Chondrocyte (in vitro differentiated cells): ENCODE results near the gene LRRC1. TPM values are rescaled to one million over a fixed set of nuclear protein-coding genes. Genes with fewer than 3 reads are reported as not detected.

ENCODE experiments used
- DNase-seq: peaks from one replicate; pipeline ENCODE4 v3.0.0; 2021; ENCODE audit warnings: mixed read lengths, low spot score
- H3K27ac Mint-ChIP-seq: one replicate; pipeline ENCODE4 v1.8.0; 2021; ENCODE audit warnings: mild to moderate bottlenecking, moderate library complexity, mixed read lengths; ENCODE audit not compliant: unreplicated experiment
- H3K27me3 Mint-ChIP-seq: 2 replicates; pipeline ENCODE4 v1.8.0; 2021; ENCODE audit warnings: low read depth, mixed read lengths
- H3K36me3 Mint-ChIP-seq: 2 replicates; pipeline ENCODE4 v1.8.0; 2021; ENCODE audit warnings: low read depth, mixed read lengths
- H3K4me1 Mint-ChIP-seq: 2 replicates; pipeline ENCODE4 v1.8.0; 2021; ENCODE audit warnings: low read depth, mild to moderate bottlenecking, mixed read lengths
- H3K4me3 Mint-ChIP-seq: one replicate; pipeline ENCODE4 v1.8.0; 2021; ENCODE audit warnings: mild to moderate bottlenecking, moderate library complexity, mixed read lengths; ENCODE audit not compliant: unreplicated experiment
- H3K9me3 Mint-ChIP-seq: 2 replicates; pipeline ENCODE4 v1.8.0; 2021; ENCODE audit warnings: low read depth, mixed read lengths
- CTCF ChIP-seq: fragments of 200-600 bp; sonication (generic); IDR thresholded peaks from 2 replicates; pipeline ENCODE4 v1.5.0; 2021; ENCODE audit warnings: antibody characterized with exemption, mild to moderate bottlenecking, moderate library complexity
- total RNA-seq: library from RNA; stranded (reverse); gene quantifications from 3 replicates; pipeline ENCODE4 v1.2.1, GENCODE V29; 2021

The LRRC1 gene
- total RNA-seq, 1 donor from 2014 or later, result 10.4 TPM

GRCh38 chr6:53834132-53834531 is 39.3 kb downstream of the LRRC1 start:
- no peak for TF ChIP-seq CTCF
- H3K4me1 Mint-ChIP-seq, result peaks cover 46% of the 10 kb centered on the region
- DNase-seq, result no peak
- H3K27me3 Mint-ChIP-seq, result no peaks in the 10 kb centered on the region
- no peak overlapping the region for H3K4me3 Mint-ChIP-seq
- peak overlapping the region; percentile 0 for H3K27ac Mint-ChIP-seq
- no peaks in the 10 kb centered on the region for H3K9me3 Mint-ChIP-seq
- no peaks in the 10 kb centered on the region for H3K36me3 Mint-ChIP-seq

GRCh38 chr6:53837865-53838769 is 43.3 kb downstream of the LRRC1 start:
- H3K27me3 Mint-ChIP-seq, result no peaks in the 10 kb centered on the region
- DNase-seq, result no peak
- peaks cover 3% of the 10 kb centered on the region for H3K36me3 Mint-ChIP-seq
- no peak overlapping the region for H3K27ac Mint-ChIP-seq
- H3K4me1 Mint-ChIP-seq, result peaks cover 25% of the 10 kb centered on the region
- no peak for TF ChIP-seq CTCF
- no peak overlapping the region for H3K4me3 Mint-ChIP-seq
- peaks cover 13% of the 10 kb centered on the region for H3K9me3 Mint-ChIP-seq

GRCh38 chr6:53840027-53840426 is 45.2 kb downstream of the LRRC1 start:
- Mint-ChIP-seq H3K4me1 (peaks cover 17% of the 10 kb centered on the region), H3K27ac (no peak overlapping the region), H3K36me3 (peaks cover 3% of the 10 kb centered on the region), H3K27me3 (no peaks in the 10 kb centered on the region), H3K4me3 (no peak overlapping the region), H3K9me3 (peaks cover 13% of the 10 kb centered on the region)
- DNase-seq, result no peak
- TF ChIP-seq CTCF, result no peak

GRCh38 chr6:53845280-53846195 is 50.7 kb downstream of the LRRC1 start:
- TF ChIP-seq CTCF, result no peak
- Mint-ChIP-seq H3K4me3 (no peak overlapping the region), H3K27me3 (no peaks in the 10 kb centered on the region), H3K27ac (no peak overlapping the region), H3K4me1 (peaks cover 9% of the 10 kb centered on the region), H3K36me3 (peaks cover under 1% of the 10 kb centered on the region), H3K9me3 (peaks cover 4% of the 10 kb centered on the region)
- no peak for DNase-seq

GRCh38 chr6:53846250-53846649 is 51.4 kb downstream of the LRRC1 start:
- no peaks in the 10 kb centered on the region for H3K9me3 Mint-ChIP-seq
- H3K4me3 Mint-ChIP-seq, result no peak overlapping the region
- DNase-seq, result no peak
- H3K27ac Mint-ChIP-seq, result no peak overlapping the region
- no peaks in the 10 kb centered on the region for H3K27me3 Mint-ChIP-seq
- peaks cover 9% of the 10 kb centered on the region for H3K4me1 Mint-ChIP-seq
- TF ChIP-seq CTCF, result no peak
- H3K36me3 Mint-ChIP-seq, result no peaks in the 10 kb centered on the region
